Measurements from ENCODE around the gene B4GALT2. TPM values are rescaled to one million over a fixed set of nuclear protein-coding genes. Genes with fewer than 3 reads are reported as not detected.

Gene B4GALT2
- total and polyA plus RNA-seq, 2 of the 8 experiments (the other 6 are each of a cell fraction or from before 2014, with no cell fraction given) = 56.5 to 121 TPM

GRCh38 chr1:43931711-43932660 is 47.0 kb upstream of the B4GALT2 start:
- Histone ChIP-seq H3K79me2 (ENCODE audit: control insufficient read depth in 1 of 2, insufficient read depth in 2 of 2, low read length in 2 of 2) (no peaks in the 10 kb centered on the region), H3K23me2 (ENCODE audit: low read depth, low read length) (peaks cover 11% of the 10 kb centered on the region; the same call in 1 of the 2 replicates), H3K56ac (replicated peaks; ENCODE audit: insufficient read length, low read depth, low read length) (no peak overlapping the region), H2BK12ac (ENCODE audit: low read depth, low read length) (peak overlapping the region; percentile 68; the same call in 1 of the 2 replicates), H3K14ac (ENCODE audit: insufficient read length) (no peak overlapping the region), H2BK120ac (replicated peaks; ENCODE audit: low read depth, low read length) (no peak overlapping the region), H3K79me1 (ENCODE audit: low read depth, low read length) (no peaks in the 10 kb centered on the region), H4K20me1 (replicated peaks in 1 of 2; ENCODE audit: control insufficient read depth in 1 of 2, insufficient read depth in 2 of 2, low read length in 2 of 2) (peaks cover 0 to 2% of the 10 kb centered on the region in 2 experiments), H4K8ac (ENCODE audit: extremely low read depth, insufficient read depth, low read length) (no peak overlapping the region), H3K36me3 (ENCODE audit: control insufficient read depth in 2 of 4, insufficient read depth in 4 of 4, low read length in 3 of 4) (no peaks in the 10 kb centered on the region; a peak in 1 of 8 replicates), H3K4ac (replicated peaks; ENCODE audit: insufficient read length, low read depth, low read length) (no peak overlapping the region), H2BK5ac (ENCODE audit: low read depth, low read length) (peak overlapping the region; percentile 60; the same call in 1 of the 2 replicates), H4K5ac (ENCODE audit: insufficient read length, low read depth, low read length) (no peak overlapping the region), H3K4me2 (ENCODE audit: insufficient read depth in 1 of 2, low read depth in 2 of 2, low read length in 2 of 2) (no peak overlapping the region; a peak in 1 of 4 replicates), H3K9ac (replicated peaks in 1 of 4; ENCODE audit: extremely low read depth in 1 of 4, low read depth in 3 of 4, low read length in 3 of 4) (no peak overlapping the region), H2BK20ac (ENCODE audit: low read length) (no peak overlapping the region), H3K18ac (ENCODE audit: extremely low read depth, low read length) (no peak overlapping the region; the same call in 1 of the 2 replicates), H3K27me3 (replicated peaks in 1 of 4; ENCODE audit: control insufficient read depth in 3 of 4, extremely low read depth in 1 of 4, insufficient read depth in 3 of 4, low read length in 3 of 4) (peaks cover 0 to 8% (median 4%) of the 10 kb centered on the region in 4 experiments; a peak in 5 of 7 replicates), H3K23ac (ENCODE audit: insufficient read length) (no peak overlapping the region), H2AFZ (ENCODE audit: low read length) (no peak overlapping the region), H3K4me3 (ENCODE audit: extremely low read depth in 1 of 4, insufficient read depth in 2 of 4, low read depth in 3 of 4, low read length in 4 of 4) (no peak overlapping the region), H4K91ac (replicated peaks; ENCODE audit: insufficient read length, low read length) (no peak overlapping the region), H2BK15ac (ENCODE audit: low read length) (peak overlapping the region; percentile 72; the same call in 1 of the 2 replicates), H3K4me1 (replicated peaks in 1 of 4; ENCODE audit: control insufficient read depth in 3 of 4, insufficient read depth in 4 of 4, low read length in 3 of 4) (peaks cover 11 to 30% (median 25%) of the 10 kb centered on the region in 4 experiments), H3K27ac (ENCODE audit: low read depth, low read length) (no peak overlapping the region), H3K9me3 (ENCODE audit: insufficient read depth in 2 of 2, low read depth in 1 of 2, low read length in 1 of 2) (no peaks in the 10 kb centered on the region), H2AK5ac (ENCODE audit: low read depth, low read length) (peak overlapping the region; percentile 44)
- no peak for DNase-seq (ENCODE audit: low read depth in 1 of 2, low spot score in 2 of 2)
- TF ChIP-seq JUN (IDR thresholded peaks at IDR 0.05; ENCODE audit: low read depth, low read length) (no peak), PHF8 (conservative IDR thresholded peaks at IDR 0.05; ENCODE audit: low read depth, low read length) (no peak), BCL11A (IDR thresholded peaks at IDR 0.05; ENCODE audit: low read depth in 2 of 2, low read length in 2 of 2) (no peak), POLR2A (IDR thresholded peaks at IDR 0.05; ENCODE audit: control extremely low read depth in 1 of 2, low read depth in 2 of 2, low read length in 2 of 2) (no peak), KDM1A (IDR thresholded peaks at IDR 0.05; ENCODE audit: borderline replicate concordance, low read length) (no peak), SIX5 (IDR thresholded peaks at IDR 0.05; ENCODE audit: low read depth, low read length) (no peak), RBBP5 (IDR thresholded peaks at IDR 0.05; ENCODE audit: borderline replicate concordance, low read depth, low read length) (no peak), CBX8 (IDR thresholded peaks at IDR 0.05; ENCODE audit: borderline replicate concordance, low read depth, low read length) (no peak), CREB1 (IDR thresholded peaks at IDR 0.05) (no peak)
- TF ChIP-seq, protein P1, sequence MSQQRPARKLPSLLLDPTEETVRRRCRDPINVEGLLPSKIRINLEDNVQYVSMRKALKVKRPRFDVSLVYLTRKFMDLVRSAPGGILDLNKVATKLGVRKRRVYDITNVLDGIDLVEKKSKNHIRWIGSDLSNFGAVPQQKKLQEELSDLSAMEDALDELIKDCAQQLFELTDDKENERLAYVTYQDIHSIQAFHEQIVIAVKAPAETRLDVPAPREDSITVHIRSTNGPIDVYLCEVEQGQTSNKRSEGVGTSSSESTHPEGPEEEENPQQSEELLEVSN (IDR thresholded peaks at IDR 0.05) = no peak
- no peak for FAIRE-seq
- WGBS, 2 experiments (ENCODE audit: extremely low coverage in 1 of 2, insufficient coverage in 1 of 2, insufficient read length in 1 of 2, insufficient replicate concordance in 2 of 2, low coverage in 1 of 2, low lambda C conversion rate in 2 of 2, missing lambda C conversion rate in 1 of 2) = 85% methylated on average over 13 of the region's 13 CpGs; no CpG with 5 or more reads in 1 of the 2 experiments
- ChIA-PET POLR2A (ENCODE audit: partially characterized antibody) (interaction anchor here (1.4 to 8.0 kb wide), 4 partner anchors 19 to 167 kb away, joined by 3 to 89 read pairs (median 10); no protein-coding TSS in a partner anchor), CTCF (ENCODE audit: partially characterized antibody) (interaction anchor here (0.7 to 18.6 kb wide), 10 partner anchors 12 to 173 kb away, joined by 3 to 618 read pairs (median 34); partner anchors contain the start of gene IPO13)

All from H1 (cell line).